Lower leg skin (tissue), 3 donors: ENCODE data around the gene EXOC5.

Source experiments
- CTCF ChIP-seq, 3 donors: fragments of 450-650 bp; IDR thresholded peaks; one replicate each; pipeline ENCODE4 v1.5.1; 2016; ENCODE audit warnings: antibody characterized with exemption in 3 of 3, mild to moderate bottlenecking in 3 of 3, moderate library complexity in 2 of 3
- POLR2A ChIP-seq, 2 donors: fragments of 450-650 bp; IDR thresholded peaks; one replicate each; pipeline ENCODE4 v1.6.1; 2016 to 2017; ENCODE audit warnings: antibody characterized with exemption in 2 of 2, mild to moderate bottlenecking in 1 of 2, moderate library complexity in 1 of 2

GRCh38 chr14:57297852-57298251 is 29.1 kb upstream of the EXOC5 start:
- TF ChIP-seq CTCF (IDR thresholded peaks at IDR 0.05) = no peak
- TF ChIP-seq POLR2A (IDR thresholded peaks at IDR 0.05) = no peak
